C4-2B (cell line): ENCODE data around the gene TIMD4.

Experiments
- CTCF ChIP-seq: fragments of 450-650 bp; conservative IDR thresholded peaks from 2 replicates; pipeline ENCODE4 v1.5.1; 2017; ENCODE audit warnings: mild to moderate bottlenecking
- ZFX ChIP-seq: fragments of 450-650 bp; IDR thresholded peaks from 2 replicates; pipeline ENCODE4 v1.6.1; 2017

DNA sequence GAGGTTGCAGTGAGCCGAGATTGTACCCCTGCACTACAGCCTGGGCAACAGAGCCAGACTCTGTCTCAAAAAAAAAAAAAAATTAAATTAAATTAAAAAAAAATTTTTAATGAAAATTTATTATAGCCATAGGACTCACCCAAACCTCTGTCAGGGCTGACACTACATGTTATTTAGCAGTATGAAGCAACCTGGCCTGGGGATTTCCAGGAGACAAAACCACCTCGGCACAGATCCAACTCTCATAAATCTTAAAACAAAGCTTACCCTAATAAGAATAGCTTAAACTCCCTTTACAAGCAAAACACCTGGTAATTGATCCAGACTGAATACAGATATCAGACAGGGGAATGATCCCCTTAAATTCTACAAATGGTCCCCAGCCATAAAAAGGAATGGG is 74.5 kb downstream of the TIMD4 start:
- TF ChIP-seq CTCF (no peak), ZFX (no peak)
